Skin epidermis (tissue), 12 donors: Measurements from ENCODE around the gene CRCP.
"Not testable (repeated sequence)": the region's sequence is repeated elsewhere in the genome, so short reads cannot be mapped to it uniquely, and the experiment has no call there.

Experiments used
- H3K27ac ChIP-seq, 21 experiments: fragments of 200-600 bp; sonication (generic) in 11 of 21; one replicate each; pipeline ENCODE4 v1.5.0; 2020; ENCODE audit warnings: mild to moderate bottlenecking in 3 of 21, inconsistent platforms in 2 of 21, moderate library complexity in 2 of 21
- H3K4me3 ChIP-seq, 7 experiments: fragments of 200-600 bp; sonication (generic) in 2 of 7; one replicate each; pipeline ENCODE4 v1.5.0; 2020; ENCODE audit warnings: inconsistent platforms in 2 of 7, mild to moderate bottlenecking in 2 of 7, moderate library complexity in 1 of 7

Gene CRCP

GRCh38 chr7:66103994-66104393 is 10.7 kb upstream of the CRCP start:
- H3K4me3 ChIP-seq, H3K27ac ChIP-seq: not testable (repeated sequence)

GRCh38 chr7:66105263-66105748 is 9.3 kb upstream of the CRCP start:
- H3K27ac ChIP-seq: no peak overlapping the region
- no peak overlapping the region for H3K4me3 ChIP-seq

GRCh38 chr7:66108410-66108809 is 6.2 kb upstream of the CRCP start:
- H3K27ac ChIP-seq, H3K4me3 ChIP-seq: not testable (repeated sequence)

GRCh38 chr7:66110856-66111255 is 3.8 kb upstream of the CRCP start:
- Histone ChIP-seq H3K4me3 (no peak overlapping the region), H3K27ac (peak overlapping the region in 1 of 21 experiments; percentile 41)

GRCh38 chr7:66116680-66117420 is 2.2 kb downstream of the CRCP start:
- not testable (repeated sequence) for H3K4me3 ChIP-seq, H3K27ac ChIP-seq

- Histone ChIP-seq H3K27ac (peak overlapping the region in 5 of 21 experiments; percentile 2 to 49 (median 47)), H3K4me3 (no peak overlapping the region)
Measured at GRCh38 chr7:66118603-66119002, 4.0 kb downstream of the CRCP start.

GRCh38 chr7:66119245-66119850 is 4.7 kb downstream of the CRCP start:
- no peak overlapping the region for H3K4me3 ChIP-seq
- H3K27ac ChIP-seq: peak overlapping the region in 5 of 21 experiments; percentile 2 to 49 (median 47)

GRCh38 chr7:66123175-66123528 is 8.5 kb downstream of the CRCP start:
- no peak overlapping the region for H3K27ac ChIP-seq
- H3K4me3 ChIP-seq: no peak overlapping the region

- not testable (repeated sequence) for H3K4me3 ChIP-seq
- H3K27ac ChIP-seq: peak overlapping the region in 1 of 21 experiments; percentile 54
Measured at GRCh38 chr7:66124569-66124861, 9.9 kb downstream of the CRCP start.

- H3K4me3 ChIP-seq: no peak overlapping the region
- peak overlapping the region in 1 of 21 experiments; percentile 64 for H3K27ac ChIP-seq
Measured at GRCh38 chr7:66125052-66125694, 10.5 kb downstream of the CRCP start.

GRCh38 chr7:66125781-66126352 is 11.2 kb downstream of the CRCP start:
- H3K27ac ChIP-seq: peak overlapping the region in 1 of 21 experiments; percentile 64
- H3K4me3 ChIP-seq: not testable (repeated sequence)

GRCh38 chr7:66127172-66127571 is 12.5 kb downstream of the CRCP start:
- H3K4me3 ChIP-seq: not testable (repeated sequence)
- H3K27ac ChIP-seq: peak overlapping the region in 1 of 21 experiments; percentile 34

- H3K27ac ChIP-seq: peak overlapping the region in 2 of 21 experiments; percentile 11 to 24
- H3K4me3 ChIP-seq: no peak overlapping the region
Measured at GRCh38 chr7:66138994-66139752, 24.5 kb downstream of the CRCP start.

GRCh38 chr7:66140924-66141323 is 26.3 kb downstream of the CRCP start:
- H3K4me3 ChIP-seq: no peak overlapping the region
- H3K27ac ChIP-seq: peak overlapping the region in 13 of 21 experiments; percentile 5 to 72 (median 56)

GRCh38 chr7:66142334-66142733 is 27.7 kb downstream of the CRCP start:
- H3K27ac ChIP-seq: peak overlapping the region in 12 of 21 experiments; percentile 6 to 69 (median 43)
- no peak overlapping the region for H3K4me3 ChIP-seq

GRCh38 chr7:66142996-66143395 is 28.3 kb downstream of the CRCP start:
- H3K4me3 ChIP-seq: no peak overlapping the region
- peak overlapping the region in 12 of 21 experiments; percentile 4 to 64 (median 42) for H3K27ac ChIP-seq

- Histone ChIP-seq H3K4me3 (no peak overlapping the region), H3K27ac (peak overlapping the region in 3 of 21 experiments; percentile 23 to 46 (median 36))
Measured at GRCh38 chr7:66143876-66144332, 29.3 kb downstream of the CRCP start.

- H3K27ac ChIP-seq: peak overlapping the region in 10 of 21 experiments; percentile 7 to 69 (median 52)
- no peak overlapping the region for H3K4me3 ChIP-seq
Measured at GRCh38 chr7:66145400-66146104, 30.9 kb downstream of the CRCP start.

GRCh38 chr7:66146701-66147100 is 32.1 kb downstream of the CRCP start:
- Histone ChIP-seq H3K27ac (peak overlapping the region in 7 of 21 experiments; percentile 9 to 60 (median 35)), H3K4me3 (no peak overlapping the region)
